Fibroblast of lung (primary cell): ENCODE data around the gene VRK1. TPM values are rescaled to one million over a fixed set of nuclear protein-coding genes. Genes with fewer than 3 reads are reported as not detected.

Experiments
- DNase-seq, 2 donors: peaks; one replicate each; pipeline versions ENCODE4 v3.0.0 to v3.0.0-alpha.2; 2010; ENCODE audit warnings: low read depth in 2 of 2
- H2AFZ ChIP-seq: 2 replicates; pipeline ENCODE4 v1.5.1; 2012; ENCODE audit warnings: low read length, control low read depth, inconsistent platforms
- H3K27ac ChIP-seq: 2 replicates; pipeline ENCODE4 v1.5.1; 2011; ENCODE audit warnings: low read length, control low read depth; ENCODE audit not compliant: insufficient read depth
- H3K27me3 ChIP-seq: 2 replicates; pipeline ENCODE4 v1.5.1; 2011; ENCODE audit warnings: mild to moderate bottlenecking, low read length; ENCODE audit not compliant: control insufficient read depth, insufficient read depth
- H3K36me3 ChIP-seq: 2 replicates; pipeline ENCODE4 v1.5.1; 2011; ENCODE audit warnings: low read length; ENCODE audit not compliant: control insufficient read depth, insufficient read depth
- H3K4me1 ChIP-seq: 2 replicates; pipeline ENCODE4 v1.5.1; 2011; ENCODE audit warnings: low read length; ENCODE audit not compliant: control insufficient read depth, insufficient read depth; ENCODE audit errors: extremely low read depth
- H3K4me2 ChIP-seq: 2 replicates; pipeline ENCODE4 v1.5.1; 2011; ENCODE audit warnings: low read length, control low read depth; ENCODE audit not compliant: insufficient read depth; ENCODE audit errors: extremely low read depth
- H3K4me3 ChIP-seq, 4 experiments: fragments of 200-600 bp in 1 of 4; sonication (generic) in 1 of 4; replicated peaks in 1 of 4; 2 replicates each; pipeline ENCODE4 v1.5.1; 2011 to 2016; ENCODE audit warnings: low read length in 4 of 4, low read depth in 3 of 4, mild to moderate bottlenecking in 3 of 4, control low read depth in 2 of 4, inconsistent platforms in 1 of 4, mixed read lengths in 1 of 4; ENCODE audit not compliant: insufficient read depth in 1 of 4; ENCODE audit errors: control extremely low read depth in 1 of 4
- H3K79me2 ChIP-seq: 2 replicates; pipeline ENCODE4 v1.5.1; 2012; ENCODE audit warnings: mild to moderate bottlenecking, low read length, inconsistent platforms; ENCODE audit not compliant: control insufficient read depth, insufficient read depth
- H3K9ac ChIP-seq: 2 replicates; pipeline ENCODE4 v1.5.1; 2011; ENCODE audit warnings: mild to moderate bottlenecking, low read length, control low read depth; ENCODE audit not compliant: insufficient read depth
- H3K9me3 ChIP-seq: 2 replicates; pipeline ENCODE4 v1.5.1; 2012; ENCODE audit warnings: low read depth, low read length; ENCODE audit not compliant: control insufficient read depth, insufficient read depth
- H4K20me1 ChIP-seq: 2 replicates; pipeline ENCODE4 v1.5.1; 2011; ENCODE audit warnings: low read length; ENCODE audit not compliant: control insufficient read depth, insufficient read depth; ENCODE audit errors: extremely low read depth
- EZH2 ChIP-seq: IDR thresholded peaks from 2 replicates; pipeline ENCODE4 v1.5.1; 2012; ENCODE audit warnings: low read length, control low read depth, mild to moderate bottlenecking; ENCODE audit errors: missing control alignments
- polyA plus RNA-seq, 2 donors: library from polyadenylated mRNA; depleted of rRNA in 1 of 2; stranded (reverse) in 1 of 2; unstranded in 1 of 2; fragments of >200 nt; gene quantifications; 2 replicates each; pipeline ENCODE4 v1.2.1, GENCODE V29; 2011 to 2012; ENCODE audit warnings: missing spikeins in 1 of 2
- total RNA-seq: library from RNA; depleted of rRNA; stranded (reverse); fragments of >200 nt; gene quantifications from 2 replicates; pipeline ENCODE4 v1.2.1, GENCODE V29; 2014
- TF ChIP-seq, protein P1 (sequence below), 2 donors: IDR thresholded peaks in 1 of 2; conservative IDR thresholded peaks in 1 of 2; 1 replicate in 1 of 2; 2 replicates in 1 of 2; pipeline ENCODE4 v1.5.1; 2011 to 2012; ENCODE audit warnings: low read length in 2 of 2, control low read depth in 1 of 2, inconsistent platforms in 1 of 2, low read depth in 1 of 2, mild to moderate bottlenecking in 1 of 2

Gene VRK1
- total and polyA plus RNA-seq, 2 donors (not counting 1 experiment from before 2014, with no cell fraction given) = 11.5 to 24.9 TPM

DNA sequence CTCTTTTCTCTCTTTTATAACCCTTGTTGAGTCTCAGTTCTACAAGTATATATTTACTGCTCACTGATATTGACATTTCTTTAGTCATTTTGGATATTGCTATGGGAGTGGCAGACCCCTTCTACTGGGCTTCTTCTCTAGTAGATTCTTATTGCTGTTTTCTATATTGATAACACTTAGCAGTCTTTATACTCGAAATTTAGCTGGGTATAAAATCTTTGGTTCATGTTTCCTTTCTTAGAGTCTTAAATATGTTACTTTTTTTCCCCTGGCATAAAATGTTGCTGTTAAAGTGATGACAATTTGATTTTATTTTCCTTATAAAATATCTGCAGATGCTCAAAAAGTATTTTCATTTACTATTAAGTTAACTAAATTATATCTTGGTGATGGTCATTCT lies 32.6 kb downstream of the VRK1 start:
- no peak overlapping the region for H3K27ac ChIP-seq
- H3K4me3 ChIP-seq = no peak overlapping the region
- H3K4me2 ChIP-seq = no peak overlapping the region
- H2AFZ ChIP-seq = no peak overlapping the region
- H3K79me2 ChIP-seq = peaks cover 22% of the 10 kb centered on the region
- TF ChIP-seq, protein P1, sequence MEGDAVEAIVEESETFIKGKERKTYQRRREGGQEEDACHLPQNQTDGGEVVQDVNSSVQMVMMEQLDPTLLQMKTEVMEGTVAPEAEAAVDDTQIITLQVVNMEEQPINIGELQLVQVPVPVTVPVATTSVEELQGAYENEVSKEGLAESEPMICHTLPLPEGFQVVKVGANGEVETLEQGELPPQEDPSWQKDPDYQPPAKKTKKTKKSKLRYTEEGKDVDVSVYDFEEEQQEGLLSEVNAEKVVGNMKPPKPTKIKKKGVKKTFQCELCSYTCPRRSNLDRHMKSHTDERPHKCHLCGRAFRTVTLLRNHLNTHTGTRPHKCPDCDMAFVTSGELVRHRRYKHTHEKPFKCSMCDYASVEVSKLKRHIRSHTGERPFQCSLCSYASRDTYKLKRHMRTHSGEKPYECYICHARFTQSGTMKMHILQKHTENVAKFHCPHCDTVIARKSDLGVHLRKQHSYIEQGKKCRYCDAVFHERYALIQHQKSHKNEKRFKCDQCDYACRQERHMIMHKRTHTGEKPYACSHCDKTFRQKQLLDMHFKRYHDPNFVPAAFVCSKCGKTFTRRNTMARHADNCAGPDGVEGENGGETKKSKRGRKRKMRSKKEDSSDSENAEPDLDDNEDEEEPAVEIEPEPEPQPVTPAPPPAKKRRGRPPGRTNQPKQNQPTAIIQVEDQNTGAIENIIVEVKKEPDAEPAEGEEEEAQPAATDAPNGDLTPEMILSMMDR (conservative IDR thresholded peaks at IDR 0.05 in 1 of 2, IDR thresholded peaks at IDR 0.05 in 1 of 2; ENCODE audit: low read depth in 1 of 2, low read length in 2 of 2) = no peak
- TF ChIP-seq EZH2 = no peak
- no peaks in the 10 kb centered on the region for H4K20me1 ChIP-seq
- H3K9ac ChIP-seq = no peak overlapping the region
- peaks cover 2% of the 10 kb centered on the region for H3K4me1 ChIP-seq
- H3K9me3 ChIP-seq = no peaks in the 10 kb centered on the region
- no peaks in the 10 kb centered on the region for H3K36me3 ChIP-seq
- H3K27me3 ChIP-seq = no peaks in the 10 kb centered on the region
- DNase-seq = no peak

DNA sequence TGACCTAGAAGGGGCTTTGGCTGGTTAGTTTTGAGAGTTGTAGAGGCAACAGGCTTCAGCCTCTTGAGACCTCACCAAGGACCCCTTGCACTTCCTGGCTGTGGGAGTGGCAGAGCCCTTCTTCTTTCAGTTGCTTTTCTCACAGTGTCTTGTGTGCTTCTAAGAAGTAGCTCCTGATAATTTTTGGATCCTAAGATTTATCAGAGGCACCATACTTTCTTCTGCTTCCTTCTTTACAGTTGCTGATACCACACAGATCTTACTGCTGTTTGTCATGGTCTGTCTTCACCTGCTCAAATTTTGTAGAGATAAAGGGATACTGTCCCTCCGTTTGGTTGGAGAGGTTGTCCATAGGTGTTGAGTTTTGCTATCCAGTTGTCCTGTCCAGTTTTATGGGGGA lies 33.8 kb downstream of the VRK1 start:
- H3K27ac ChIP-seq = no peak overlapping the region
- no peak overlapping the region for H3K4me2 ChIP-seq

DNA sequence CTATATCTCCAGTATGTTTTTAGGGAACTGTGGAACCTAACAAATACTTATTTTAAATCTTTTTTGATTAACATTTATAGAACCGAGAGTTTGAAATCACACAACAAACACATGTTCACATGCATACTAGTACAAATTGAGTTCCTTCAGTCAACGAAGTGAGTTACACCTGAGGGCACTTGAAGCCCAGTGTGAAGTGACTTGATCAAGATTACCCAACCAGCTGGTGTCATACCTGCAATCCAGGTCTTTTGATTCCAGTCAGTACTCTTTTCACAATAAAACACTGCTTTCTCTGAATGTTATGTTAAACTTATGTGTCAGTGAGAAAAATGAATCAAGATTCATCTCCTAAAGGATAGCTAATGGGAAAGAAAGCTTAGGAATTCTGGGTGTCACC lies 35.2 kb downstream of the VRK1 start:
- Histone ChIP-seq H3K9me3 (no peaks in the 10 kb centered on the region), H3K79me2 (peaks cover 15% of the 10 kb centered on the region), H3K4me1 (peaks cover 2% of the 10 kb centered on the region), H3K4me2 (no peak overlapping the region), H3K9ac (no peak overlapping the region), H4K20me1 (no peaks in the 10 kb centered on the region), H2AFZ (no peak overlapping the region), H3K36me3 (peaks cover 2% of the 10 kb centered on the region), H3K4me3 (no peak overlapping the region), H3K27me3 (no peaks in the 10 kb centered on the region), H3K27ac (no peak overlapping the region)
- TF ChIP-seq EZH2 = no peak
- TF ChIP-seq, protein P1 (conservative IDR thresholded peaks at IDR 0.05 in 1 of 2, IDR thresholded peaks at IDR 0.05 in 1 of 2; ENCODE audit: low read depth in 1 of 2, low read length in 2 of 2) = no peak
- no peak for DNase-seq

More for the DNA sequence above, 33.8 kb downstream of the VRK1 start:
- DNase-seq = no peak
- no peak overlapping the region for H2AFZ ChIP-seq
- H3K79me2 ChIP-seq = peaks cover 19% of the 10 kb centered on the region
- no peak overlapping the region for H3K9ac ChIP-seq
- peaks cover 2% of the 10 kb centered on the region for H3K36me3 ChIP-seq
- TF ChIP-seq, protein P1 (conservative IDR thresholded peaks at IDR 0.05 in 1 of 2, IDR thresholded peaks at IDR 0.05 in 1 of 2; ENCODE audit: low read depth in 1 of 2, low read length in 2 of 2) = no peak
- TF ChIP-seq EZH2 = no peak
- peaks cover 2% of the 10 kb centered on the region for H3K4me1 ChIP-seq
- no peaks in the 10 kb centered on the region for H3K27me3 ChIP-seq
- no peak overlapping the region for H3K4me3 ChIP-seq
- no peaks in the 10 kb centered on the region for H3K9me3 ChIP-seq
- H4K20me1 ChIP-seq = no peaks in the 10 kb centered on the region
